ENCODE measurements around the gene ZFAND5. TPM values are rescaled to one million over a fixed set of nuclear protein-coding genes. Genes with fewer than 3 reads are reported as not detected.

Gene ZFAND5
- polyA plus RNA-seq, 1 of the 3 experiments (the other 2 are of a cell fraction): 58.8 TPM

GRCh38 chr9:72305102-72305546 is 59.9 kb downstream of the ZFAND5 start (continued):
- no peak for TF ChIP-seq CTCF (IDR thresholded peaks at IDR 0.05)

DNA sequence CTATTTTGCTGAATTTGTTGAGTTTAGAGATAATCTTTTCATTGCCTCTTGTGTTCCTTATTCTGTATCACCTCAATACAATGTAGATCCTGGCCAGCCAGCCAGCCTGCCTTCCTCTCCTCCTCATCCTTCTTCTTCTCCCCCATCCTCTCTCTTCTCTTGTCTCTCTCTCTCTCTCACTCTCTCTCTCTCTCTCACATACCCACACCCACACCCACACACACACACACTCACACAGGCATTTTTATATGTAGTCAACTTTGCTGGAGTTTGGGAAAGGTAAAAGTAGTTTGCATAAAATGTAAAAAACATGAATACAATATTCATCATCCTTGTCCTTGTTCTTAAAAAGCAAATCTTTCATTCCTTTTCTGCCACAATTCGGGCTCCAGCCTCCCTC is 60.5 kb downstream of the ZFAND5 start:
- Histone ChIP-seq H3K9me2 (no peaks in the 10 kb centered on the region), H2AFZ (ENCODE audit: low read depth) (peak overlapping the region; percentile 65; the same call in 1 of the 2 replicates), H3K27ac (ENCODE audit: low read depth in 2 of 2, low read length in 1 of 2) (peak overlapping the region in 1 of 2 experiments; percentile 71; a peak in 1 of 4 replicates), H3K9ac (no peak overlapping the region), H3K27me3 (ENCODE audit: insufficient read depth) (no peaks in the 10 kb centered on the region; the same call in 1 of the 2 replicates), H3K4me1 (ENCODE audit: control insufficient read depth in 1 of 2, insufficient read depth in 2 of 2, low read depth in 1 of 2, low read length in 1 of 2) (no peaks in the 10 kb centered on the region), H3K4me2 (no peak overlapping the region), H3K4me3 (ENCODE audit: low read depth in 2 of 2, low read length in 1 of 2) (peak overlapping the region; percentile 20 to 32; a peak in 2 of 4 replicates), H3K36me3 (replicated peaks in 1 of 2; ENCODE audit: control insufficient read depth in 1 of 2, insufficient read depth in 2 of 2, low read length in 1 of 2) (no peaks in the 10 kb centered on the region), H3K79me2 (ENCODE audit: insufficient read depth) (no peaks in the 10 kb centered on the region), H3F3A (replicated peaks; ENCODE audit: insufficient read depth) (no peaks in the 10 kb centered on the region), H4K20me1 (ENCODE audit: insufficient read depth) (no peaks in the 10 kb centered on the region), H3K9me3 (no peaks in the 10 kb centered on the region)
- ChIA-PET CTCF (no interaction called here), POLR2A (no interaction called here)
- TF ChIP-seq, protein P1, sequence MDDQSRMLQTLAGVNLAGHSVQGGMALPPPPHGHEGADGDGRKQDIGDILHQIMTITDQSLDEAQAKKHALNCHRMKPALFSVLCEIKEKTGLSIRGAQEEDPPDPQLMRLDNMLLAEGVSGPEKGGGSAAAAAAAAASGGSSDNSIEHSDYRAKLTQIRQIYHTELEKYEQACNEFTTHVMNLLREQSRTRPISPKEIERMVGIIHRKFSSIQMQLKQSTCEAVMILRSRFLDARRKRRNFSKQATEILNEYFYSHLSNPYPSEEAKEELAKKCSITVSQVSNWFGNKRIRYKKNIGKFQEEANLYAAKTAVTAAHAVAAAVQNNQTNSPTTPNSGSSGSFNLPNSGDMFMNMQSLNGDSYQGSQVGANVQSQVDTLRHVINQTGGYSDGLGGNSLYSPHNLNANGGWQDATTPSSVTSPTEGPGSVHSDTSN (IDR thresholded peaks at IDR 0.05): no peak
- TF ChIP-seq, protein P2, sequence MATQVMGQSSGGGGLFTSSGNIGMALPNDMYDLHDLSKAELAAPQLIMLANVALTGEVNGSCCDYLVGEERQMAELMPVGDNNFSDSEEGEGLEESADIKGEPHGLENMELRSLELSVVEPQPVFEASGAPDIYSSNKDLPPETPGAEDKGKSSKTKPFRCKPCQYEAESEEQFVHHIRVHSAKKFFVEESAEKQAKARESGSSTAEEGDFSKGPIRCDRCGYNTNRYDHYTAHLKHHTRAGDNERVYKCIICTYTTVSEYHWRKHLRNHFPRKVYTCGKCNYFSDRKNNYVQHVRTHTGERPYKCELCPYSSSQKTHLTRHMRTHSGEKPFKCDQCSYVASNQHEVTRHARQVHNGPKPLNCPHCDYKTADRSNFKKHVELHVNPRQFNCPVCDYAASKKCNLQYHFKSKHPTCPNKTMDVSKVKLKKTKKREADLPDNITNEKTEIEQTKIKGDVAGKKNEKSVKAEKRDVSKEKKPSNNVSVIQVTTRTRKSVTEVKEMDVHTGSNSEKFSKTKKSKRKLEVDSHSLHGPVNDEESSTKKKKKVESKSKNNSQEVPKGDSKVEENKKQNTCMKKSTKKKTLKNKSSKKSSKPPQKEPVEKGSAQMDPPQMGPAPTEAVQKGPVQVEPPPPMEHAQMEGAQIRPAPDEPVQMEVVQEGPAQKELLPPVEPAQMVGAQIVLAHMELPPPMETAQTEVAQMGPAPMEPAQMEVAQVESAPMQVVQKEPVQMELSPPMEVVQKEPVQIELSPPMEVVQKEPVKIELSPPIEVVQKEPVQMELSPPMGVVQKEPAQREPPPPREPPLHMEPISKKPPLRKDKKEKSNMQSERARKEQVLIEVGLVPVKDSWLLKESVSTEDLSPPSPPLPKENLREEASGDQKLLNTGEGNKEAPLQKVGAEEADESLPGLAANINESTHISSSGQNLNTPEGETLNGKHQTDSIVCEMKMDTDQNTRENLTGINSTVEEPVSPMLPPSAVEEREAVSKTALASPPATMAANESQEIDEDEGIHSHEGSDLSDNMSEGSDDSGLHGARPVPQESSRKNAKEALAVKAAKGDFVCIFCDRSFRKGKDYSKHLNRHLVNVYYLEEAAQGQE (IDR thresholded peaks at IDR 0.05; ENCODE audit: low read depth, low read length): no peak
- TF ChIP-seq EZH2phosphoT487 (IDR thresholded peaks at IDR 0.05; ENCODE audit: borderline replicate concordance, low read depth): no peak
- no peak for DNase-seq
- 2% methylated on average over 1 of the region's 1 CpG for WGBS (ENCODE audit: low lambda C conversion rate)

Other genes with a start within 250 kb of the ZFAND5 start
- not detected in 2 replicates for gene GDA, start 215.8 kb downstream of the ZFAND5 start, polyA plus RNA-seq (2012; rRNA removed)
- 0.10 TPM in 1 of 2 replicates, not detected in the other for gene TMC1, start 156.4 kb upstream of the ZFAND5 start, polyA plus RNA-seq (2012; rRNA removed)